GM18505 (cell line): ENCODE data around the gene DARS2.
"Not testable (repeated sequence)": the region's sequence is repeated elsewhere in the genome, so short reads cannot be mapped to it uniquely, and the experiment has no call there.

Experiments used
- ATAC-seq: cut with Tn5 transposase; IDR thresholded peaks from one replicate; pipeline ENCODE4 v1.9.1; 2021; ENCODE audit not compliant: unreplicated experiment
- POLR2A ChIP-seq: IDR thresholded peaks from 4 replicates; pipeline ENCODE4 v1.6.1; 2011; ENCODE audit warnings: borderline replicate concordance; ENCODE audit not compliant: insufficient read depth, insufficient read length; ENCODE audit errors: extremely low read depth

Gene DARS2, protein sequence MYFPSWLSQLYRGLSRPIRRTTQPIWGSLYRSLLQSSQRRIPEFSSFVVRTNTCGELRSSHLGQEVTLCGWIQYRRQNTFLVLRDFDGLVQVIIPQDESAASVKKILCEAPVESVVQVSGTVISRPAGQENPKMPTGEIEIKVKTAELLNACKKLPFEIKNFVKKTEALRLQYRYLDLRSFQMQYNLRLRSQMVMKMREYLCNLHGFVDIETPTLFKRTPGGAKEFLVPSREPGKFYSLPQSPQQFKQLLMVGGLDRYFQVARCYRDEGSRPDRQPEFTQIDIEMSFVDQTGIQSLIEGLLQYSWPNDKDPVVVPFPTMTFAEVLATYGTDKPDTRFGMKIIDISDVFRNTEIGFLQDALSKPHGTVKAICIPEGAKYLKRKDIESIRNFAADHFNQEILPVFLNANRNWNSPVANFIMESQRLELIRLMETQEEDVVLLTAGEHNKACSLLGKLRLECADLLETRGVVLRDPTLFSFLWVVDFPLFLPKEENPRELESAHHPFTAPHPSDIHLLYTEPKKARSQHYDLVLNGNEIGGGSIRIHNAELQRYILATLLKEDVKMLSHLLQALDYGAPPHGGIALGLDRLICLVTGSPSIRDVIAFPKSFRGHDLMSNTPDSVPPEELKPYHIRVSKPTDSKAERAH

GRCh38 chr1:173824315-173825081, at the start of gene DARS2, which contains the start of gene CENPL:
Gene DARS2 (plus strand): TSS chr1:173824673. CDS start chr1:173825230, 557 bp downstream.
Gene CENPL (minus strand): TSS chr1:173824883. CDS start chr1:173811299, 13,584 bp downstream.
- peak; percentile 66 for TF ChIP-seq POLR2A
- peak; percentile 74 for ATAC-seq

GRCh38 chr1:173775578-173776226, 48.8 kb upstream of the DARS2 start:
- no peak for TF ChIP-seq POLR2A
- no peak for ATAC-seq

DNA sequence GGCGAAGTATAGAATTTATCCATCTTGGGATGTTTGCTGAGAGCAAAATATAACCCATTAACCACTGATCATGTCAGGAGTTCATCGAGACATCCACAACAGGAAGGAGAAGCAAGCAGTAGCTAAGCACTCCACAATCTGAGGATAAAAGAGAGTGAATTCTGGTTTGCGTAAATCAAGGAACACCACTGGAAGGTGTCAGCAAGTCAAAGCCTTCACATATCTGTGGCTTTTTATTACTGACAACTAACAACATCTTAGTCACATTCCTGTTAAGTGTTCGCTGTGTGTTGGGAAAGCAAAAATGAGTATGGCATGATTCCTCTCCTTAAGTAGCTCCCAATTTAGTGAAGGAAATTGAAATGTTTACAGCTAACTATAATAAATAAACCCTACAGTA, 44.5 kb upstream of the DARS2 start:
- no peak for TF ChIP-seq POLR2A
- ATAC-seq, result no peak

GRCh38 chr1:173784997-173785396, 39.5 kb upstream of the DARS2 start:
- TF ChIP-seq POLR2A, result no peak
- ATAC-seq, result no peak

DNA sequence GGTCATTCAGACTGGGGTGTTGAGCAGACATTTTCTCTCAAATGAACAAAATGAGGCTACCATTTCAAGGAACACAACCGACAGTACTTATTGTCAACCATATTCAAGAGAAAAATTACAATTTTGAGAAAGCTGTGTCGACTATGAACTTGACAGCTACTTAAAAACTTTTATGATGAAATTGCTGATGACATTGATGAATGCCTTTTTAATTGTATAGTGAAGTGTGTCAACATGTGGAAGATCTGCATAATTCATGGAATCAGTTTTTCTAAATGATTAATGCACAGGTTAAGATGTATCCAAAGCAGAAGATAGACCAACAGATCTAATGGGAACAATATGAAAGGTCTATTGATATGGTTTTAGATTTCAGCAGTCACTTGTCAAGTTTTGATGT, 34.6 kb upstream of the DARS2 start:
- TF ChIP-seq POLR2A, result no peak
- ATAC-seq, result no peak

DNA sequence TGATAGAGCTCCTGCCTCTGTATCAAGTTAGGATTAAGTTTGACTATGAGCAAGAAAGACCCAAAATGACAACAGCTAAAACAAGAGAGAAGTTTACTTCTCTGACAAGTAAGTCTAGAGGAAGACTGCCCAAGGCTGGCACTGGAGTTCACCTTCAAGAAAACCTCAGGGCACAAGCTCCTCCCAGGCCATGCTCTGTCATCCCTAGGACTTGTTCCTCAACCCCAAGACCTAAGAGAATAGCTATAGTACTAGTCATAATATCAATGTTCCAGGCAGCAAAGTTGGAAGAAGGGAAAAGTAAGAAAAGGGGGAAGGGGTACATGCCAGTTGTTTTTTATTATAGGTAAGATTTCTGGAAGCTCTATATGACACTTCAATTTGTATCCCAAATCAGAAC, 26.4 kb upstream of the DARS2 start:
- no peak for TF ChIP-seq POLR2A
- ATAC-seq, result no peak

GRCh38 chr1:173799995-173800394, 24.5 kb upstream of the DARS2 start:
- not testable (repeated sequence) for ATAC-seq

DNA sequence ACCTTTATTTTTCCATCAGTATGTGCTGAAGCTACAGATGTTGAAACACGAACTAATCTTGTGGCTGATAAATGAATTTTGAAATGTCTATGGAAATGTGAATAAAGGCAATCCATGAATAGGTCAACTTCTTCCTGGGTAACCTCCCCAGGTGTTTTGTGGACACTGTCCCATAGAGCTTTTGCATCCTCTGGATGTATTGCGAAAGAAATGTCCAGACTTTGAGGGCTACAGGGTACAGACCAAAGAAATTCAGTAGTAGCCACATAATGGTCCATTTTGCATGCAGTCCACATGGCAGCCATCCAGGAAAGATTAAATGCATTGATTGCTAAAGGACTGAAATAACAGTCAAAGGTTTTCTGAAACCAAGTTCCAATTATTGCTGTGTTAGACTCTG, 21.5 kb upstream of the DARS2 start:
- TF ChIP-seq POLR2A, result no peak
- no peak for ATAC-seq

DNA sequence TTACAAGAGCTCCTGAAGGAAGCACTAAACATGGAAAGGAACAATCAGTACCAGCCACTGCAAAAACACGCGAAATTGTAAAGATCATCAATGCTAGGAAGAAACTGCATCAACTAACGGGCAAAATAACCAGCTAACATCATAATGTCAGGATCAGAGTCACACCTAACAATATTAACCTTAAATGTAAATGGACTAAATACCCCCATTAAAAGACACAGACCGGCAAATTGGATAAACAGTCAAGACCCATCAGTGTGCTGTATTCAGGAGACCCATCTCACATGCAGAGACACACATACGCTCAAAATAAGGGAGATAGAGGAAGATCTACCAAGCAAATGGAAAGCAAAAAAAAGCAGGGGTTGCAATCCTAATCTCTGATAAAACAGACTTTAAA, 10.8 kb upstream of the DARS2 start:
- ATAC-seq, result not testable (repeated sequence)

- no peak for TF ChIP-seq POLR2A
- no peak for ATAC-seq
These were observed 6.0 kb upstream of the DARS2 start for GRCh38 chr1:173818459-173818858.

DNA sequence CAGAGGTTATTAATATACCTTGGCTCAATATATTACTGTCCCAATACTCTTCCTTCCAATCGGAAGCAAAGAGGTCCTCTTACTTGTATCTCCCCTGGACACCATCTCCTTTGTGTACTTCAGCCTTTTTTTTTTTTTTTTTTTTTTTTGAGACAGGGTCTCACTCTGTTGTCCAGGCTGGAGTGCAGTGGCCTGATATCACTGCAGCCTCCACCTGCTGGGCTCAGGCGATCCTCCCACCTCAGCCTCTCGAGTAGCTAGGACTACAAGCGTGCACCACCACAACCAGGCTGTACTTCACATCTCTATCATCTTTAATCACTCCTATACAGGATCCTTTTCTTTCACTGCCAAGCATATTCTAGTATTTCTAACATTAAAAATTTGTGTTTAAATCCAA, 2.8 kb upstream of the DARS2 start:
- TF ChIP-seq POLR2A, result no peak
- ATAC-seq, result no peak

- peak; percentile 35 for ATAC-seq
These were observed 625 bp upstream of the DARS2 start for GRCh38 chr1:173823781-173824314.

GRCh38 chr1:173827611-173828010, 3.1 kb downstream of the DARS2 start:
- no peak for ATAC-seq
- TF ChIP-seq POLR2A, result no peak

More at GRCh38 chr1:173823781-173824314, 625 bp upstream of the DARS2 start:
- no peak for TF ChIP-seq POLR2A
